ENCODE data around the gene LRBA. TPM values are rescaled to one million over a fixed set of nuclear protein-coding genes. Genes with fewer than 3 reads are reported as not detected.

LRBA gene
- total and polyA plus RNA-seq, 4 donors: 8.2 to 69.8 (median 32.8) TPM

GRCh38 chr4:150710770-150711375 lies 304.2 kb downstream of the LRBA start (continued):
- TF ChIP-seq REST (IDR thresholded peaks at IDR 0.05): no peak

GRCh38 chr4:150708004-150708403 lies 307.1 kb downstream of the LRBA start:
- Histone ChIP-seq H3K9ac (ENCODE audit: low read depth in 1 of 2, low read length in 2 of 2) (no peak overlapping the region), H3K4me1 (ENCODE audit: control insufficient read depth in 4 of 4, insufficient read depth in 4 of 4, low read length in 3 of 4) (peaks cover 0 to 2% (median 0%) of the 10 kb centered on the region in 4 donors), H3K36me3 (ENCODE audit: control insufficient read depth in 4 of 4, insufficient read depth in 3 of 4, low read depth in 1 of 4, low read length in 3 of 4) (no peaks in the 10 kb centered on the region), H3K4me3 (ENCODE audit: low read depth in 1 of 3, low read length in 3 of 3) (no peak overlapping the region), H3K27me3 (ENCODE audit: control insufficient read depth in 4 of 4, insufficient read depth in 4 of 4, low read length in 3 of 4) (no peaks in the 10 kb centered on the region), H3K9me3 (ENCODE audit: control insufficient read depth in 4 of 4, low read length in 3 of 4) (no peaks in the 10 kb centered on the region), H3K27ac (ENCODE audit: low read depth in 1 of 2, low read length in 2 of 2) (no peak overlapping the region)
- 98% methylated on average over 1 of the region's 1 CpG for WGBS
- no peak for DNase-seq (ENCODE audit: low spot score)
- no peak for TF ChIP-seq MAX (IDR thresholded peaks at IDR 0.05)
- TF ChIP-seq TAF1 (conservative IDR thresholded peaks at IDR 0.05): no peak
- TF ChIP-seq NR2F2 (IDR thresholded peaks at IDR 0.05): no peak
- no peak for TF ChIP-seq ZBTB33 (IDR thresholded peaks at IDR 0.05)
- no peak for TF ChIP-seq GABPA (IDR thresholded peaks at IDR 0.05 in 1 of 2, conservative IDR thresholded peaks at IDR 0.05 in 1 of 2)
- no peak for TF ChIP-seq EGR1 (IDR thresholded peaks at IDR 0.05; ENCODE audit: low read depth in 2 of 2)
- TF ChIP-seq HNF4G (IDR thresholded peaks at IDR 0.05): no peak
- TF ChIP-seq FOXA1 (IDR thresholded peaks at IDR 0.05): no peak
- no peak for TF ChIP-seq ATF3 (IDR thresholded peaks at IDR 0.05)
- TF ChIP-seq FOXA2 (IDR thresholded peaks at IDR 0.05): no peak
- no peak for TF ChIP-seq SP1 (IDR thresholded peaks at IDR 0.05)
- no peak for TF ChIP-seq REST (IDR thresholded peaks at IDR 0.05)
- TF ChIP-seq RXRA (IDR thresholded peaks at IDR 0.05): no peak
- TF ChIP-seq JUND (IDR thresholded peaks at IDR 0.05): no peak
- TF ChIP-seq RAD21 (IDR thresholded peaks at IDR 0.05): no peak
- TF ChIP-seq CTCF (IDR thresholded peaks at IDR 0.05; ENCODE audit: low read depth, low read length, missing input control): no peak
- no peak for TF ChIP-seq YY1 (IDR thresholded peaks at IDR 0.05)
- TF ChIP-seq HNF4A (conservative IDR thresholded peaks at IDR 0.05): no peak

All from liver (tissue), 9 donors.